HG03159 (cell line): Measurements from ENCODE around the gene MCM3AP.
A peak's percentile ranks its signal among the peaks of the same experiment; 100 is the strongest.
"Not testable (repeated sequence)": the region's sequence is repeated elsewhere in the genome, so short reads cannot be mapped to it uniquely, and the experiment has no call there.

Experiments used
- ATAC-seq: cut with Tn5 transposase; IDR thresholded peaks from one replicate; pipeline ENCODE4 v1.9.1; 2021; ENCODE audit warnings: mild to moderate bottlenecking, moderate library complexity; ENCODE audit not compliant: unreplicated experiment

MCM3AP gene

DNA sequence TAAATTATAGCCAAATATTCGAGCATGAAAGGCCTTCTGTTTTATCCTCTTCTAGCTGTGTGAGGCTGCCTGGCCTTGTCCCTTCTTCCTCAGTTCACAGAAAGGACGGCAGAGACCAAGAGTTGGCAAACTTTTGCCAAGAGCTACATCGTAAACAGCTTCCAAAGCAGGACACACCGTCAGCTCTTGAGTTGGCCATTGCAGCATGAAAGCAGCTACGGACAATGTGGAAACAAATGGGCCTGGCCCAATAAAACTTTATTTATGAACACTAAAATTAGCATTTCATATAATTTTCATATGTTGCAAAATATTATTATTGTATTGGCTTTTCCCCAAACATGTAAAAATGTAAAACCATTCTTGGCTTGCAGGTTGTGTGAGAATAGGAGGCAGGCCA, 27.5 kb upstream of the MCM3AP start:
- ATAC-seq, result no peak

DNA sequence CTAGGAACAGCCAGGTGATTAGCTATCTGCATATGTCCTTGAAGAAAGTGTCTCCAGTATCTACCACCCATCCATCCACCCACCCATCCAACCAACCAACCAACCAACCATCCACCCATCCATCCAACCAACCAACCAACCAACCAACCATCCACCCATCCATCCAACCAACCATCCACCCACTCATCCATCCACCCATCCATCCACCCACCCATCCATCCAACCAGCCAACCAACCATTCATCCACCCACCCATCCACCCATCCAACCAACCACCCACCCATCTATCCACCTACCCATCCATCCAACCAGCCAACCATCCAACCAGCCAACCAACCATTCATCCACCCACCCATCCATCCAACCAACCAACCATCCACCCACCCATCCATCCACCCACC, 26.2 kb upstream of the MCM3AP start:
- no peak for ATAC-seq

DNA sequence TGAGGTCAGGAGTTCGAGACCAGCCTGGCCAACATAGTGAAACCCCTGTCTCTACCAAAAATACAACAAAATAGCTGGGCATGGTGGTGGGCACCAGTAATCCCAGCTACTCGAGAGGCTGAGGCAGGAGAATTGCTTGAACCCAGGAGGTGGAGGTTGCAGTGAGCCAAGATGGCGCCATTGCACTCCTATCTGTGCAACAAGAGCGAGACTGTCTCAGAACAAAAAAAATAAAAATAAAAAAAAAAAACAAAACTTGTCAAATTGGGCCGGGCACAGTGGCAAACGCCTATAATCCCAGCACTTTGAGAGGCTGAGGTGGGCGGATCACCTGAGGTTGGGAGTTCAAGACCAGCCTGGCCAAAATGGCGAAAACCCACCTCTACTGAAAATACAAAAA, 24.8 kb upstream of the MCM3AP start:
- ATAC-seq, result not testable (repeated sequence)

DNA sequence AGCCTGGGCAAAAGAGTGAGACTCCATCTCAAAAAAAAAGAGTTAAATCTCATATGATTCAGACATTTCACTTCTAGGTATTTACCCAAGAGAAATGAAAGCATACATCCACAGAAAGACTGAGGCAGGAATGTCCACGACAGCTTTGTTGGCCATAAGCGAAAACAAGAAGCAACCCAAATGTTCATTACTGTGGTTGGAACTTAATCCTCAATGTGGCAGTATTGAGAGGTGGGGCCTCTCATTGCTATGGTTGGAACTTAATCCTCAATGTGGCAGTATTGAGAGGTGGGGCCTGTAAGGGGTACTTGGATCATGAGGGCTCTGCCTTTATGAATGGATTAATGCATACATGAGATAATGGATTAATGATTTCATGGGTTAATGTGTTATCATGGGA, 23.0 kb upstream of the MCM3AP start:
- no peak for ATAC-seq

GRCh38 chr21:46307625-46308024, 22.2 kb upstream of the MCM3AP start:
- no peak for ATAC-seq

DNA sequence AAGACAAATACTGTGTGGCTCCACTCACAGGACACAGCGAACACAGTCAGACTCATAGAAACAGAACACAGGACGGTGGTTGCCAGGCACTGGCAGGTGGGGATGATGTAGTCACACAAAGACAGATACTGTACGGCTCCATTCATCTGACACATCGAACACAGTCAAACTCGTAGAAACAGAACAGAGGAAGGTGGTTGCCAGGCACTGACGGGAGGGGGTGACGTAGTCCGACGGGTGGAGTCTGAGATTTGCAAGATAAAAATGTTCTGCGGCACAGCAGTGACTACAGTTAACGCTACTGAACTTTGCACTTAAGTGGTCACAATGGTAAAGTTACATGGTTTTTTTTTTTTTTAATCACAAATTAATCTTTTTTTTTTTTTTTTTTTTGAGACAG, 19.5 kb upstream of the MCM3AP start:
- no peak for ATAC-seq

GRCh38 chr21:46304437-46304836, 19.0 kb upstream of the MCM3AP start:
- no peak for ATAC-seq

DNA sequence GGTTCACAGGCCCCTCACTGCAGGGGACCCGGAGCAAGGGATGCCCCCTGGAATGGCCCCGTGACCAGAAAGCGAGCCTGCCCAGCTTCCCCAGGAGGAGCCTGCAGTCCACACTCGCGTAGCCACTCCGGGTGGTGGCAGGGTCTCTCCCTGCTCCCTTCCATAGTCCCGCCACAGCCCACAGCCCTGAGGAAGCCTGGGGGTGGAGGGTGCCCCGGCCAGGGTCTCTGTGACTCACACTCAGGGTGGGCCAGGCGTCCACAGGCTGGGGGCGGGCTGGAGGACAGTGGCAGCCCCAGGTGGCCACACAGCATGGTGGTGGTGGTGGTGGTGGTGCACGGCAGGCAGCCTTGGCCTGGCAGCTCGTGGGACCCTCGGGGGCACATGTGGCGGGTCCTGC, 16.3 kb upstream of the MCM3AP start:
- ATAC-seq, result no peak

GRCh38 chr21:46299167-46299566, 13.8 kb upstream of the MCM3AP start:
- no peak for ATAC-seq

- ATAC-seq, result no peak
Observed at GRCh38 chr21:46297338-46298271, 12.2 kb upstream of the MCM3AP start.

GRCh38 chr21:46295996-46296752, 10.8 kb upstream of the MCM3AP start:
- no peak for ATAC-seq

- no peak for ATAC-seq
Observed at GRCh38 chr21:46295177-46295770, 9.9 kb upstream of the MCM3AP start.

GRCh38 chr21:46294647-46295176, 9.3 kb upstream of the MCM3AP start:
- ATAC-seq, result no peak

GRCh38 chr21:46291561-46291960, 6.2 kb upstream of the MCM3AP start:
- ATAC-seq, result no peak

DNA sequence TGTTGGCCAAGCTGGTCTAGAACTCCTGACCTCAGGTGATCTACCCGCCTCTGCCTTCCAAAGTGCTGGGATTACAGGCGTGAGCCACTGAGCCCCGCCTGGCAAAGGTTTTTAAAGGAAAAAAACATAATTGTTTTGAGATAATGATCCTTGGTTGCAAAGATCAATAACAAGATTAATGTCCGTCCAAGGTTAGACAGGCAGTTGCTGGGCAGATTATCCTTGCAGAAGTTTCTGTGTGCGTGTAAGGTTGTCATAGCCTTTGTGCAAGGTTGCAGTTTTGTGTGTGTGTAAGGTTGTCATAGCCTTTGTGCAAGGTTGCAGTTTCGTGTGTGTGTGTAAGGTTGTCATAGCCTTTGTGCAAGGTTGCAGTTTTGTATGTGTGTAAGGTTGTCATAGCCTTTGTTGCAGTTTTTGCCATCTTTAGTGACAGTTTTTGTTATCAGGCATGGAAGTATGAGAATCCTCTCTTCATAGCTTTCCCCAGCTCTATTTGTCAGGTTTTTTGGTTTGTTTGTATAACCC, 4.3 kb upstream of the MCM3AP start:
- ATAC-seq, result no peak

DNA sequence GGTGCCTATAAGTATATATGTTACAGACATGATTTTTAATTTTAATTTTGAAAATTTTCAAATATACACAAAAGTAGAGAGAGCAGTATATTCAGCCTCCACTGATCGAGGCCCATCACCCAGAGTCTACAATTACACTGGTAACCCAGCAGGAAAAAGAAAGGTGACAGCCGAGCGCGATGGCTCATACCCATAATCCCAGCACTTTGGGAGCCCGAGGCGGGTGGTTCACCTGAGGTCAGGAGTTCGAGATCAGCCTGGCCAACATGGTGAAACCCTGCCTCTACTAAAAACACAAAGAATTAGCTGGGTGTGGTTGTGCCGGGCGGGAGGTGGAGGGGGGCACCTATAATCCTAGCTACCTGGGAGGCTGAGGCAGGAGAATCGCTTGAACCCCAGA, 2.1 kb upstream of the MCM3AP start:
- ATAC-seq, result no peak

DNA sequence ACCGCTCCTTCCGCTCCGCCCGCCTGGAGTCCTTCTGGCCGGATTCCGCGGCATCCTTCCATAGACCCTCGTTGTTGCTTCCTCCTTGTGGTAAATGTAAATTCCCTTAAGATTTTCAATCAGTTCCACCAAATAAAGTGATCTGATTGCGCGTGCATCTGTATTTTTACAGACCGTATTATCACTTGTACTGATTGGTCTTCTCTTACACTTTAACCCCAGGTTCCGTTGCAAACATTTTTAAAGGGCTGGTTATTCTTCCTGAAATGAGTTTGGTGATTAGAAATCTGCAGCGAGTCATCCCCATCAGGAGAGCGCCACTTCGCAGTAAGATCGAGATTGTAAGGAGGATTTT, 1.2 kb upstream of the MCM3AP start:
- ATAC-seq, result no peak

DNA sequence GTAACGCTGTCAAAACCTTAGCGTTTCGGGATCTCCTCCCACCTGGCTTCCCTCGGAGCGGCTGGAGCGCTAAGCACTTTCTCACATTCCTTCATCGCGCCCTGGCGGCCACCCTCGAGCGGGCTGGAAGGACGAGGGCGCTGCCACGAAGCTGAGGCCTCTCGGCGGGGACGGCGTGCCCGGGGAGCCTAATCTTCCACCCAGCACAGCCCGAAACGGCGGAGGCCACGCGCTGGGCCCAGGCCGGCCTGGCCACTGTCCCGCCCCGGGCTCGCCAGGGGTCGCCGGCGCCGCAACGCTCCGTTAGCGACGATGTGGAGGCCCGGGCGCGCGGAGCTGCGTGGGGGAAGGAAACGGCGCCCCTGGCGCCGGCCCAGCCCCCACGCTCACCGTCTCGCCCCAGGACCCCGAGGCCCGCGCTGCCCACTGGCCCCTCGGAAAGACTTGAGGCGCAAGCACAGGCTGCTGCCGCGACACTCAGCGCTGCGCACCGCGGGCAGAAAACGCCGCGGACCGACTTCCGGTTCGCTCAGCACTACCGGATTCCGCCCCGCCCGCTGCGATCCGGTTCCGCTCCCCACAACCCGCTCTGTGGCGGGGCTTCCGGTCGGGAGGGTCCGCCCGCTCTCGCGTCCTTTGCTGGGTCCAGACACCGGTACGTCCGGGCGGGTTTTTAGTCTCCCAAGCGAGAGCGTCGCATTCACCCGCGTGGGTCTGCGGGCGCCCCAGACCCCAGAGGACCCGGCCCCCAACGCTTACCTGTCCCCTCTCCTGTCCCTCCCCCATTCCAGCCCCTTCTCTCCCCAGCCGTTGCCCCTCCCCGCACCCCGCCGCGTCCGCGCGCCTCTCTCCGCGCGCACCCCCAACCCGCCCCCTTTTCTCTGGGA, 593 bp upstream of the MCM3AP start, which contains the start of gene YBEY:
Gene YBEY, plus strand, starts transcription at position 582 of the 887 bp plus-strand sequence. CDS start 572 bp downstream, outside the sequence.
- peak; percentile 79 for ATAC-seq

- no peak for ATAC-seq
Observed at GRCh38 chr21:46284733-46285132, 678 bp downstream of the MCM3AP start.

DNA sequence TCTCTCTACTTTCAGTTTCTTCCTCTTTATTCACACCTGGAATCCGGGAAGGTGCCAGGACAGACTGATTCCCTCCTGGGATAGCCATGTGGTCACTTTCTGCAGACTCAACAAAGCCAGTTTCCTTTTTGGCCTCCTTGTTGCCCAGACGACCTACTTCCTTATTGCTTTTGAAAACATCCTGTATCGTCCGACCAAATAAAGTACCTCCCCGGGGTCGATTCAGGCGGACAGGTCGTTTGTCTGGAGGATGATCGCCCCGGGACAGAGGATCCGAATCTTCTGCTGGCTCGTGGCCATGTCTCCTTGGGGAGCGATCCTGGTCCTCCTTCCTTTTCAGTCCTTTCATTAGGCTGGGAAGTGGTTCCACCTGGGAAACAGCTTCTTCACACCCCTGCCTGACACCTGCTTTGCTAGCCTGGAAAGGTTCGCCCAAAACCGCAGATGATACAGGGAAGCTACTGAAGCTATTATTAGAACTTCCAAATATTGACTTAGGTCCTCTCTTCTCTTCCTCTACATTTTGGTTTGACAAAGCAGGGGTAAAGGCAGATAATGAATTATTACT, 1.2 kb downstream of the MCM3AP start:
- ATAC-seq, result no peak
